ENCODE measurements around the gene DDX1.

DNA sequence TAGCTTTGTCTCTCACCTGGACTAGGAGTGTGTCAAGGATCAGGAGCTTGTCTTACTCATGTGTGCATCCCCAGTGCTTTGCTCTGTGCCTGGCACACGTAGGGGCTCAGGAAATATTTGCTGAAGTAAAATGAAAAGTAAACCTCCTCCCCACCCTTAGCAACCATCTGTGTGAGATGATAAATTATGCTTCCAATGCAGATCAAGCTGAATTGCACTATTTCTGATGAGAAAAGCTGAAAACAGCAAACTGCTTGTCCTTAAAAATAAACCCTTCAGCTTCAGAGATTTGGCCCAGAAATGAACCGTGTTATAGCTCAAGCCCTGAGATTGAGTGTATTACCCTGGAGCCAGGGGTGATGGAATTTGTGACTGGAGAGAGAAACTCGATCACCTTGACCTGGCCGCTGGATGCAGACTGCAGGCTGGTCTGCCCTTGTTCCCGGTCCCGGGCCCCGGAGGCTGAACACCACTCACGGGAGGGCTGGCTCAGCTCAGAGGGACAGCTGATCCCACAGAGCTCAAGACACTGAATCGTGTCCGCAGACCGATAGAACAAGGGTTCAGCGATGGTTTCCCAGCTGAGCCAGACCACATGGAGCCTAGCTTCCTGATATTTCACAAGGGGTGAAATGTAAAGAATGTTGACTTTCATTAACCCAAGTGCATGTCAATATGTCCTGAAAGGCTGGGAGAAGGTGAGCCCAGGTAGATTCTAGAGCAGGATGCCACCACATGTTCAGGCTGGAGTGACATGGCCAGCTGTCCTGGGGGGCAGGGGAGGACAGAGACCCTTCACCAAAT, 50.5 kb downstream of the DDX1 start:
- TF ChIP-seq, protein P1, sequence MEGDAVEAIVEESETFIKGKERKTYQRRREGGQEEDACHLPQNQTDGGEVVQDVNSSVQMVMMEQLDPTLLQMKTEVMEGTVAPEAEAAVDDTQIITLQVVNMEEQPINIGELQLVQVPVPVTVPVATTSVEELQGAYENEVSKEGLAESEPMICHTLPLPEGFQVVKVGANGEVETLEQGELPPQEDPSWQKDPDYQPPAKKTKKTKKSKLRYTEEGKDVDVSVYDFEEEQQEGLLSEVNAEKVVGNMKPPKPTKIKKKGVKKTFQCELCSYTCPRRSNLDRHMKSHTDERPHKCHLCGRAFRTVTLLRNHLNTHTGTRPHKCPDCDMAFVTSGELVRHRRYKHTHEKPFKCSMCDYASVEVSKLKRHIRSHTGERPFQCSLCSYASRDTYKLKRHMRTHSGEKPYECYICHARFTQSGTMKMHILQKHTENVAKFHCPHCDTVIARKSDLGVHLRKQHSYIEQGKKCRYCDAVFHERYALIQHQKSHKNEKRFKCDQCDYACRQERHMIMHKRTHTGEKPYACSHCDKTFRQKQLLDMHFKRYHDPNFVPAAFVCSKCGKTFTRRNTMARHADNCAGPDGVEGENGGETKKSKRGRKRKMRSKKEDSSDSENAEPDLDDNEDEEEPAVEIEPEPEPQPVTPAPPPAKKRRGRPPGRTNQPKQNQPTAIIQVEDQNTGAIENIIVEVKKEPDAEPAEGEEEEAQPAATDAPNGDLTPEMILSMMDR (IDR thresholded peaks at IDR 0.05) = no peak
- TF ChIP-seq POLR2A (IDR thresholded peaks at IDR 0.05) (no peak), POLR2AphosphoS5 (IDR thresholded peaks at IDR 0.05) (no peak)

Measured in breast epithelium (tissue), 3 donors.